Stomach (tissue), 4 donors: ENCODE data around the gene SLC25A6.

ENCODE experiments used
- EP300 ChIP-seq: sonication (generic); formaldehyde crosslinking; IDR thresholded peaks from one replicate; pipeline ENCODE4 v1.6.1; 2017; ENCODE audit warnings: antibody characterized with exemption
- POLR2A ChIP-seq, 4 donors: fragments of 450-650 bp; IDR thresholded peaks; one replicate each; pipeline ENCODE4 v1.6.1; 2016; ENCODE audit warnings: antibody characterized with exemption in 4 of 4, control low read depth in 2 of 4, mild to moderate bottlenecking in 1 of 4, moderate library complexity in 1 of 4
- TF ChIP-seq, protein P1 (sequence below), 7 experiments: fragments of 450-650 bp in 4 of 7; fragments of 200-600 bp in 3 of 7; sonication (generic) in 3 of 7; IDR thresholded peaks; one replicate each; pipeline ENCODE4 v1.5.1; 2016 to 2019; ENCODE audit warnings: antibody characterized with exemption in 7 of 7, control low read depth in 2 of 7, mild to moderate bottlenecking in 1 of 7

DNA sequence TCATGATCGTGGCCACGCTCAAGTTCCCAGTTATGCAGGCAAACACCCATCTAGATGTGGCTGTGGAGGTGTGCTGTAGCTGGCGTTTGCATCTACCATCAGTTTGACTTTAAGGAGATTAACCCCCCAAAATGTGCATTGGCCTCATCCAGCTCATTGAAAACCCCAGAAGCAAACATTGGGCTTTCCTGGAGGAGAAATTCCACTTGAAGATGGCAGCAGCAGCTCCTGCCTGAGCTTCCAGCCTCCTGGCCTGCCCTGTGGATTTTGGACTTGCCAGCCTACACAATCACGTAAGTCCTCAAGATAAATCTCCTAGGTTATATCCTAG is 30.2 kb upstream of the SLC25A6 start:
- TF ChIP-seq POLR2A (IDR thresholded peaks at IDR 0.05): no peak
- TF ChIP-seq, protein P1, sequence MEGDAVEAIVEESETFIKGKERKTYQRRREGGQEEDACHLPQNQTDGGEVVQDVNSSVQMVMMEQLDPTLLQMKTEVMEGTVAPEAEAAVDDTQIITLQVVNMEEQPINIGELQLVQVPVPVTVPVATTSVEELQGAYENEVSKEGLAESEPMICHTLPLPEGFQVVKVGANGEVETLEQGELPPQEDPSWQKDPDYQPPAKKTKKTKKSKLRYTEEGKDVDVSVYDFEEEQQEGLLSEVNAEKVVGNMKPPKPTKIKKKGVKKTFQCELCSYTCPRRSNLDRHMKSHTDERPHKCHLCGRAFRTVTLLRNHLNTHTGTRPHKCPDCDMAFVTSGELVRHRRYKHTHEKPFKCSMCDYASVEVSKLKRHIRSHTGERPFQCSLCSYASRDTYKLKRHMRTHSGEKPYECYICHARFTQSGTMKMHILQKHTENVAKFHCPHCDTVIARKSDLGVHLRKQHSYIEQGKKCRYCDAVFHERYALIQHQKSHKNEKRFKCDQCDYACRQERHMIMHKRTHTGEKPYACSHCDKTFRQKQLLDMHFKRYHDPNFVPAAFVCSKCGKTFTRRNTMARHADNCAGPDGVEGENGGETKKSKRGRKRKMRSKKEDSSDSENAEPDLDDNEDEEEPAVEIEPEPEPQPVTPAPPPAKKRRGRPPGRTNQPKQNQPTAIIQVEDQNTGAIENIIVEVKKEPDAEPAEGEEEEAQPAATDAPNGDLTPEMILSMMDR (IDR thresholded peaks at IDR 0.05): no peak
- TF ChIP-seq EP300: no peak
